Adrenal gland (tissue), 12 donors: ENCODE data around the gene DIAPH2. TPM values are rescaled to one million over a fixed set of nuclear protein-coding genes. Genes with fewer than 3 reads are reported as not detected.

Source experiments
- DNase-seq, 7 donors: peaks; one replicate each; pipeline ENCODE4 v3.0.0-alpha.2; 2019 to 2020
- H3K27ac ChIP-seq, 5 donors: fragments of 200-600 bp; sonication (generic) in 4 of 5; 1 replicate in 3 of 5; 2 replicates in 2 of 5; pipeline versions ENCODE4 v1.5.1 to v1.8.0; 2016 to 2020; ENCODE audit warnings: mild to moderate bottlenecking in 1 of 5
- H3K27me3 ChIP-seq: fragments of 200-600 bp; 2 replicates; pipeline ENCODE4 v1.8.0; 2021
- H3K36me3 ChIP-seq, 2 donors: fragments of 200-600 bp; replicated peaks in 1 of 2; 1 replicate in 1 of 2; 2 replicates in 1 of 2; pipeline versions ENCODE4 v1.5.1 to v1.8.0; 2018 to 2022
- H3K4me1 ChIP-seq, 2 donors: fragments of 200-600 bp; replicated peaks in 1 of 2; 1 replicate in 1 of 2; 2 replicates in 1 of 2; pipeline versions ENCODE4 v1.5.1 to v1.8.0; 2018 to 2021
- H3K4me3 ChIP-seq, 4 donors: fragments of 200-600 bp; sonication (generic) in 3 of 4; one replicate each; pipeline ENCODE4 v1.5.1; 2016 to 2018
- H3K9me3 ChIP-seq, 3 donors: fragments of 200-600 bp; sonication (generic) in 1 of 3; replicated peaks in 1 of 3; 1 replicate in 2 of 3; 2 replicates in 1 of 3; pipeline versions ENCODE4 v1.5.1 to v1.8.0; 2016 to 2021
- POLR2A ChIP-seq, 2 donors: fragments of 450-650 bp; IDR thresholded peaks; one replicate each; pipeline ENCODE4 v1.6.1; 2017; ENCODE audit warnings: antibody characterized with exemption in 2 of 2, mild to moderate bottlenecking in 2 of 2, moderate library complexity in 1 of 2
- WGBS, 4 donors: extraction: QIAGEN DNeasy Blood & Tissue Kit in 2 of 4; methylation state at CpG; one replicate each; pipeline versions ENCODE4 v1.1.5 to v1.1.7; 2013 to 2017; 5-methylcytosine and 5-hydroxymethylcytosine counted together
- intact Hi-C, 2 donors: fragments of 100-400 bp; cut with DNase I; formaldehyde crosslinking; loops; one replicate each; pipeline versions ENCODE4 v1.14.1 to v1.15.0; 2022 to 2023
- polyA plus RNA-seq, 3 donors: library from polyadenylated mRNA; stranded (reverse); fragments of 200-250 nt in 2 of 3; fragments of 350-450 nt in 1 of 3; fragmentation: Illumina TruSeq in 1 of 3; extraction: RNeasy Lipid Tissue Mini Kit (QIAGEN cat#74804) in 1 of 3; gene quantifications; one replicate each; pipeline ENCODE4 v1.2.3, GENCODE V29; 2013 to 2014
- total RNA-seq, 9 donors: library from RNA; depleted of rRNA in 4 of 9; stranded (reverse); fragments of >200 nt in 4 of 9; fragments of 120-200 nt in 1 of 9; fragmentation: NEBNext Ultra II Directional in 1 of 9; extraction: Animal tissue kit (Norgen Biotek cat#: 25700) in 1 of 9; gene quantifications; one replicate each; pipeline versions ENCODE4 v1.1.0 to v1.2.4, GENCODE V29; 2013 to 2023
- TF ChIP-seq, protein P1 (sequence below), 6 experiments: fragments of 450-650 bp in 4 of 6; fragments of 200-600 bp in 2 of 6; sonication (generic) in 1 of 6; IDR thresholded peaks; 1 replicate in 5 of 6; 2 replicates in 1 of 6; pipeline versions ENCODE4 v1.5.1 to v1.8.0; 2016 to 2021; ENCODE audit warnings: antibody characterized with exemption in 6 of 6, mild to moderate bottlenecking in 2 of 6, moderate library complexity in 1 of 6
- donor health status: healthy with polysubstance abuse.
- donor health status: Bipolar disorder and iron deficiency.
- donor health status: DM: yes; HTN: yes; CAD: no.
- donor health status: DM: no; HTN: no; CAD: no.
- donor health status: DM: no; HTN: no; CAD: no.
- donor health status: DM: yes; HTN: yes; CAD: no.

Gene DIAPH2
- total and polyA plus RNA-seq, 12 donors: 3.2 to 33.3 (median 12.3) TPM

GRCh38 chrX:96688789-96689188 lies 4.1 kb downstream of the DIAPH2 start:
- DNase-seq: no peak
- Histone ChIP-seq H3K27me3 (no peaks in the 10 kb centered on the region), H3K4me1 (no peaks in the 10 kb centered on the region), H3K27ac (no peak overlapping the region), H3K36me3 (no peaks in the 10 kb centered on the region), H3K4me3 (no peak overlapping the region), H3K9me3 (no peaks in the 10 kb centered on the region)
- no peak for TF ChIP-seq POLR2A (IDR thresholded peaks at IDR 0.05)
- TF ChIP-seq, protein P1, sequence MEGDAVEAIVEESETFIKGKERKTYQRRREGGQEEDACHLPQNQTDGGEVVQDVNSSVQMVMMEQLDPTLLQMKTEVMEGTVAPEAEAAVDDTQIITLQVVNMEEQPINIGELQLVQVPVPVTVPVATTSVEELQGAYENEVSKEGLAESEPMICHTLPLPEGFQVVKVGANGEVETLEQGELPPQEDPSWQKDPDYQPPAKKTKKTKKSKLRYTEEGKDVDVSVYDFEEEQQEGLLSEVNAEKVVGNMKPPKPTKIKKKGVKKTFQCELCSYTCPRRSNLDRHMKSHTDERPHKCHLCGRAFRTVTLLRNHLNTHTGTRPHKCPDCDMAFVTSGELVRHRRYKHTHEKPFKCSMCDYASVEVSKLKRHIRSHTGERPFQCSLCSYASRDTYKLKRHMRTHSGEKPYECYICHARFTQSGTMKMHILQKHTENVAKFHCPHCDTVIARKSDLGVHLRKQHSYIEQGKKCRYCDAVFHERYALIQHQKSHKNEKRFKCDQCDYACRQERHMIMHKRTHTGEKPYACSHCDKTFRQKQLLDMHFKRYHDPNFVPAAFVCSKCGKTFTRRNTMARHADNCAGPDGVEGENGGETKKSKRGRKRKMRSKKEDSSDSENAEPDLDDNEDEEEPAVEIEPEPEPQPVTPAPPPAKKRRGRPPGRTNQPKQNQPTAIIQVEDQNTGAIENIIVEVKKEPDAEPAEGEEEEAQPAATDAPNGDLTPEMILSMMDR (IDR thresholded peaks at IDR 0.05): no peak
- intact Hi-C loops: no loop called here
- 58 to 94% (median 83%) methylated on average over 4 of the region's 4 CpGs for WGBS, 4 donors

DNA sequence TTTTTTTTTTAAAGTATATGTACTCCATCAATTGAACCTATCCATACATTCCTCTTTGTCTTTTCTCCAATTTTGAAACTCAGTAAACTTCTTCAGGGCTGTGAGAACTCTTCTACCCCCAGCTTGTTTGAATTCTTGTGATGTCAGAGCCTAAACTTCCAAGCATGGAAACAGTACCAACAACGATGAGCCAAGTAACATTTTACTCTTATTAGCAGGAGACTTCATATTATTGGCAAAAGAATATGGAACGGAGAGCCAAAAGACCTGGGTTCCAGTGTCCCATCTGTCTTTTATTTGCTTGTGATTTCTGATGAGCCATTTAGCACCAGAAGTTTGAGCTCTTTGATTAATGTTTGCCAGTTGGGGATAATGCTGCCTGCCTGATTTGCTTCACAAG lies 5.3 kb downstream of the DIAPH2 start:
- 63 to 86% (median 72%) methylated on average over 2 of the region's 2 CpGs for WGBS, 4 donors
- intact Hi-C loops: no loop called here

GRCh38 chrX:96692454-96692853 lies 7.8 kb downstream of the DIAPH2 start:
- Histone ChIP-seq H3K36me3 (no peaks in the 10 kb centered on the region), H3K9me3 (no peaks in the 10 kb centered on the region), H3K27ac (peak overlapping the region in 1 of 5 donors; percentile 28), H3K27me3 (no peaks in the 10 kb centered on the region), H3K4me1 (no peaks in the 10 kb centered on the region), H3K4me3 (no peak overlapping the region)
- 60 to 74% (median 64%) methylated on average over 1 of the region's 1 CpG for WGBS, 4 donors
- intact Hi-C loops: no loop called here
- TF ChIP-seq, protein P1 (IDR thresholded peaks at IDR 0.05): no peak
- no peak for TF ChIP-seq POLR2A (IDR thresholded peaks at IDR 0.05)
- DNase-seq: no peak

More for the DNA sequence above, 5.3 kb downstream of the DIAPH2 start:
- Histone ChIP-seq H3K36me3 (no peaks in the 10 kb centered on the region), H3K4me1 (no peaks in the 10 kb centered on the region), H3K27me3 (no peaks in the 10 kb centered on the region), H3K4me3 (no peak overlapping the region), H3K9me3 (no peaks in the 10 kb centered on the region), H3K27ac (no peak overlapping the region)
- TF ChIP-seq, protein P1 (IDR thresholded peaks at IDR 0.05): no peak
- no peak for TF ChIP-seq POLR2A (IDR thresholded peaks at IDR 0.05)
- no peak for DNase-seq

DNA sequence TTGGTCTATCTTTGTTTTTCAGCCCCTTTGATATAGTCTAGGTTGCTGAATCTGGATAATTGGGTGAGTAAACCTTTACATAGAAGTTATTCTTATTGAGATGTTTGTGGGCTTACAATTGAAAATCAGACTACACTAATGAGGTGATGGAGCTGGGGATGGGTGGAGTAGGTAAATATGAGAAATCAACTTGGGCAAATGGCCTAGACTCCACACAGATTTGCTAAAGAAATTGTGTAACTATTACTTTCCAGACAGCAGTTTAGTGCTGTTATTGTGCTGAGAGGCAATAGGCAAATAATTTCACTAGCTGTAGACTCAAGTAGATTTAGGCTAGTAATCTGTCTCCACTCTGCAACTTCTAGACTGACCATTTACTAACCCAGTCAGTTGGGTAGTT lies 8.2 kb downstream of the DIAPH2 start:
- intact Hi-C loops: no loop called here
- Histone ChIP-seq H3K36me3 (no peaks in the 10 kb centered on the region), H3K4me1 (no peaks in the 10 kb centered on the region), H3K9me3 (no peaks in the 10 kb centered on the region), H3K27ac (peak overlapping the region in 2 of 5 donors; percentile 17 to 28), H3K27me3 (no peaks in the 10 kb centered on the region), H3K4me3 (no peak overlapping the region)
- no peak for TF ChIP-seq POLR2A (IDR thresholded peaks at IDR 0.05)
- TF ChIP-seq, protein P1 (IDR thresholded peaks at IDR 0.05): no peak
- no peak for DNase-seq
